ENCODE data around the gene ANO2. TPM values are rescaled to one million over a fixed set of nuclear protein-coding genes. Genes with fewer than 3 reads are reported as not detected.
A peak's percentile ranks its signal among the peaks of the same experiment; 100 is the strongest.

Gene ANO2
- total and polyA plus RNA-seq, 8 donors = 0.44 to 16.9 (median 3.8) TPM; not detected in 1

DNA sequence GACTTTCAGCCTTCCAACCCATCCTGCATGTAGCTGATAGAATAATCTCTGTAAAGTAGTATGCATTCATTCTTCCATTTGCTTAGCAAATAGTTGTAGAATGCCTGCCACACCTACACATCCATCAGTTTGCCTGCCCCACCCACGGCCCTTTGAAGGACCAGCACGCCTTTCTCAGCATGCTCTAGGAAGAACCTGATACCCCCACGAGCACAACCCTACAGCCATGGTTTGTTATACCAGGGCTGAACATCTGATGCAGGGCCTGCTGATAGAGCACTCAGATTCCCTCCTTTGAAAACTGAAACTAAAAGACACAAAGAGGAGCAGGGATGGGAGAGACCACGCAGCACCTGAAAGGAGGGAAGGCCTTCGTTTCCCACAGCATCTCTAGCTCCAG lies 205.1 kb downstream of the ANO2 start:
- Histone ChIP-seq H3K4me3 (no peak overlapping the region), H3K9me3 (no peaks in the 10 kb centered on the region), H3K36me3 (no peaks in the 10 kb centered on the region), H3K27me3 (no peaks in the 10 kb centered on the region), H3K27ac (no peak overlapping the region), H3K4me1 (no peaks in the 10 kb centered on the region)
- TF ChIP-seq POLR2A (IDR thresholded peaks at IDR 0.05) = no peak
- TF ChIP-seq EP300 (IDR thresholded peaks at IDR 0.05) = no peak
- no peak for TF ChIP-seq POLR2AphosphoS5 (IDR thresholded peaks at IDR 0.05)
- TF ChIP-seq, protein P1, sequence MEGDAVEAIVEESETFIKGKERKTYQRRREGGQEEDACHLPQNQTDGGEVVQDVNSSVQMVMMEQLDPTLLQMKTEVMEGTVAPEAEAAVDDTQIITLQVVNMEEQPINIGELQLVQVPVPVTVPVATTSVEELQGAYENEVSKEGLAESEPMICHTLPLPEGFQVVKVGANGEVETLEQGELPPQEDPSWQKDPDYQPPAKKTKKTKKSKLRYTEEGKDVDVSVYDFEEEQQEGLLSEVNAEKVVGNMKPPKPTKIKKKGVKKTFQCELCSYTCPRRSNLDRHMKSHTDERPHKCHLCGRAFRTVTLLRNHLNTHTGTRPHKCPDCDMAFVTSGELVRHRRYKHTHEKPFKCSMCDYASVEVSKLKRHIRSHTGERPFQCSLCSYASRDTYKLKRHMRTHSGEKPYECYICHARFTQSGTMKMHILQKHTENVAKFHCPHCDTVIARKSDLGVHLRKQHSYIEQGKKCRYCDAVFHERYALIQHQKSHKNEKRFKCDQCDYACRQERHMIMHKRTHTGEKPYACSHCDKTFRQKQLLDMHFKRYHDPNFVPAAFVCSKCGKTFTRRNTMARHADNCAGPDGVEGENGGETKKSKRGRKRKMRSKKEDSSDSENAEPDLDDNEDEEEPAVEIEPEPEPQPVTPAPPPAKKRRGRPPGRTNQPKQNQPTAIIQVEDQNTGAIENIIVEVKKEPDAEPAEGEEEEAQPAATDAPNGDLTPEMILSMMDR (IDR thresholded peaks at IDR 0.05) = no peak
- intact Hi-C loops (cut with DNase I; ENCODE audit: low total_unique reads) = no loop called here
- DNase-seq = peak in 1 of 2 donors; percentile 58
- 48 to 79% (median 68%) methylated on average over 5 of the region's 5 CpGs for WGBS, 5 donors

DNA sequence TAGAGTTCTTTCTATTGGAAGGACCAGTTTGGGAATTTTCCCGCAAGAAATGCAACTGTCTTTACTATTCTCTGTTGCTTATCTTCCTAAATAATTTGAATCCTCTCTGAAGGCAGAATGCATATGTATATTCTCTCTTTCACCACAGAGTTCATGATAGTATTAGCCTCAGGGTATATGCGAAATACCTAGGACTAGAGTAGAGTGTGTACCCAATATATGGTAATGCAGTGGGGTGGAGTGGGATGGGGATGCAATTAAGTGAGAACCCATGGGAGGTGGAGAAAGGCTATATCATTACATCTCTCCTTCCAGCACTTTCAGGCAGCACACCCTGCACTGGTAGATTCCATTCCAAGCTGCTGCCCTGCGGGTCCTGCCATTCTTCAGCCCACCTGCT lies 207.3 kb downstream of the ANO2 start:
- no peak overlapping the region for H3K27ac ChIP-seq
- DNase-seq = no peak
- intact Hi-C loops (cut with DNase I; ENCODE audit: low total_unique reads) = no loop called here

DNA sequence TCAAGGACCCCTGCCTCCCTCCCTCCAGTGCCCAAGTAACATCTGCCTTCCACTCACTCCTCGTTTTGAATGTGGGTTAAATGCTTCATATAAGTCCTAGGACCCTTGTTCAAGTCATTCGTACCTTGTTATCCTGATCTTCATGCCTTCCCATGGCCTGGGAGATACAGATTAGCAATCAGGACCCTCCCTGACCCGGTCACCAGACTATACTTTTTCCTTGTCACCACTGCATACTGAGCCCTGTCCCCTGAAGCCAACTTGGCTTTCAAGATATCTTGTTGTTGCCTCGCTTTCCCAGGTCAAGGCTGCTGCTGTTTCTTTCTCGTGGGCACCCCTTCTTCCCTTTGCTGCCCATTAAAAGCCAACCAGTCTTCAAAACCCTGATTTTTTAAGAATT lies 208.5 kb downstream of the ANO2 start:
- TF ChIP-seq, protein P1 (IDR thresholded peaks at IDR 0.05) = no peak
- TF ChIP-seq EP300 (IDR thresholded peaks at IDR 0.05) (no peak), POLR2A (IDR thresholded peaks at IDR 0.05) (no peak), POLR2AphosphoS5 (IDR thresholded peaks at IDR 0.05) (no peak)
- Histone ChIP-seq H3K27ac (no peak overlapping the region), H3K36me3 (no peaks in the 10 kb centered on the region), H3K4me1 (no peaks in the 10 kb centered on the region), H3K9me3 (no peaks in the 10 kb centered on the region), H3K27me3 (no peaks in the 10 kb centered on the region), H3K4me3 (no peak overlapping the region)
- DNase-seq = no peak
- intact Hi-C loops (cut with DNase I; ENCODE audit: low total_unique reads) = no loop called here
- WGBS, 5 donors = 86 to 91% (median 88%) methylated on average over 5 of the region's 5 CpGs

More for the DNA sequence above, 207.3 kb downstream of the ANO2 start:
- Histone ChIP-seq H3K4me3 (no peak overlapping the region), H3K27me3 (no peaks in the 10 kb centered on the region), H3K9me3 (no peaks in the 10 kb centered on the region), H3K4me1 (no peaks in the 10 kb centered on the region), H3K36me3 (no peaks in the 10 kb centered on the region)
- WGBS, 5 donors = 97 to 99% (median 97%) methylated on average over 3 of the region's 3 CpGs
- no peak for TF ChIP-seq EP300 (IDR thresholded peaks at IDR 0.05)
- TF ChIP-seq POLR2A (IDR thresholded peaks at IDR 0.05) = no peak
- TF ChIP-seq POLR2AphosphoS5 (IDR thresholded peaks at IDR 0.05) = no peak
- TF ChIP-seq, protein P1 (IDR thresholded peaks at IDR 0.05) = no peak

DNA sequence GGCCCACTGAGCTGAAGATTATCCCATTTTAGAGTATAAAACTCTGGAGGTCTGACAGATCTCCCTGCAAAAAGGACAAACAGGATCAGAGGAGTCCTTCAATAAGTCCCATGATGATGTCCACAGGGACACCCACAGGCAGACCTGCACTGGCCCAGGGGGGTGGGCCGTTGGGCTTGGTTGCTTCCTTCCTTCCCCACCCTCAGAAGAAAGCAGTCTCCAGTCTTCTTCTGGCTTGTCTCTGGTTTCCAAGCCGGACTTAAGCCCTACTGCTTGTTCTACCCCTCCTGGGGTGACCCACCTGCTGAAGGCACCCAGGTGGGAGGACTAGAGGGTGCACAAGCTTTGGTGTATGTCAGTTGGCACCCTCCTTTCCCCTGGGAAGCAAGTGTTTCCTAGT lies 209.0 kb downstream of the ANO2 start:
- H3K27me3 ChIP-seq = no peaks in the 10 kb centered on the region

More for the DNA sequence above, 209.0 kb downstream of the ANO2 start:
- TF ChIP-seq POLR2A (IDR thresholded peaks at IDR 0.05) (no peak), EP300 (IDR thresholded peaks at IDR 0.05) (no peak)
- TF ChIP-seq, protein P1 (IDR thresholded peaks at IDR 0.05) = no peak
- 72 to 89% (median 88%) methylated on average over 2 of the region's 2 CpGs for WGBS, 5 donors
- H3K4me1 ChIP-seq = no peaks in the 10 kb centered on the region
- no peak overlapping the region for H3K4me3 ChIP-seq
- DNase-seq = no peak
- no peak overlapping the region for H3K27ac ChIP-seq
- no peaks in the 10 kb centered on the region for H3K9me3 ChIP-seq
- no peaks in the 10 kb centered on the region for H3K36me3 ChIP-seq
- intact Hi-C loops (cut with DNase I; ENCODE audit: low total_unique reads) = no loop called here

Measured in stomach (tissue), 9 donors.